Fibroblast of villous mesenchyme (primary cell): ENCODE data around the gene CORO1C. TPM values are rescaled to one million over a fixed set of nuclear protein-coding genes. Genes with fewer than 3 reads are reported as not detected.

Experiments used
- DNase-seq: peaks from one replicate; pipeline ENCODE4 v3.0.0-alpha.2; 2010; ENCODE audit warnings: low read depth
- H3K4me3 ChIP-seq: 2 replicates; pipeline ENCODE4 v1.5.1; 2011; ENCODE audit warnings: low read depth, mild to moderate bottlenecking, low read length
- total RNA-seq: library from RNA; depleted of rRNA; stranded (reverse); fragments of >200 nt; gene quantifications from 2 replicates; pipeline ENCODE4 v1.2.3, GENCODE V29; 2012
- TF ChIP-seq, protein P1 (sequence below): IDR thresholded peaks from 2 replicates; pipeline ENCODE4 v1.5.1; 2012; ENCODE audit warnings: low read depth, mild to moderate bottlenecking, low read length; ENCODE audit not compliant: insufficient read depth

CORO1C gene
- total RNA-seq, 1 donor, result 433 TPM

- H3K4me3 ChIP-seq, result no peak overlapping the region
- TF ChIP-seq, protein P1, sequence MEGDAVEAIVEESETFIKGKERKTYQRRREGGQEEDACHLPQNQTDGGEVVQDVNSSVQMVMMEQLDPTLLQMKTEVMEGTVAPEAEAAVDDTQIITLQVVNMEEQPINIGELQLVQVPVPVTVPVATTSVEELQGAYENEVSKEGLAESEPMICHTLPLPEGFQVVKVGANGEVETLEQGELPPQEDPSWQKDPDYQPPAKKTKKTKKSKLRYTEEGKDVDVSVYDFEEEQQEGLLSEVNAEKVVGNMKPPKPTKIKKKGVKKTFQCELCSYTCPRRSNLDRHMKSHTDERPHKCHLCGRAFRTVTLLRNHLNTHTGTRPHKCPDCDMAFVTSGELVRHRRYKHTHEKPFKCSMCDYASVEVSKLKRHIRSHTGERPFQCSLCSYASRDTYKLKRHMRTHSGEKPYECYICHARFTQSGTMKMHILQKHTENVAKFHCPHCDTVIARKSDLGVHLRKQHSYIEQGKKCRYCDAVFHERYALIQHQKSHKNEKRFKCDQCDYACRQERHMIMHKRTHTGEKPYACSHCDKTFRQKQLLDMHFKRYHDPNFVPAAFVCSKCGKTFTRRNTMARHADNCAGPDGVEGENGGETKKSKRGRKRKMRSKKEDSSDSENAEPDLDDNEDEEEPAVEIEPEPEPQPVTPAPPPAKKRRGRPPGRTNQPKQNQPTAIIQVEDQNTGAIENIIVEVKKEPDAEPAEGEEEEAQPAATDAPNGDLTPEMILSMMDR, result no peak
- peak; percentile 44 for DNase-seq
These were observed 114.1 kb downstream of the CORO1C start for GRCh38 chr12:108616941-108617858.

DNA sequence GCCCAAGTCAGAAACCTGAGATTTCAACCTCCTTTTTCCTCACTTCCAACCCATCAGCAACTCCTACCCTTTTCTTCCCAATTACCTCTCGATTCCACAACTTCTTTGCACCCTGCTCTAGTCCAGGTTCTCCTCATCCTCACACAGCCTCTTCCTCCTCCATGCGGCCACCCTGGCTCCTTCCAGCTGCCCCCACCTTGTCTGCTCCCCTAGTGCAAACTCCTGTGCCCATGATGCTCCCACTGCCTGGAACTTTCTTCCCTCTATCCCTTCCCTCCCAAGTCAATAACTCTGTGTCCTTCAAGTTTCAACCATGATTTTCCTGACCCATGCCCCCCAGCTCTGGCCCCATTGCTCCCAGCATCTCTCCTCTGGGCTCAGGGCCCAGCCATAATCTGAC, 115.0 kb downstream of the CORO1C start:
- H3K4me3 ChIP-seq, result no peak overlapping the region
- DNase-seq, result no peak
- TF ChIP-seq, protein P1, result no peak

DNA sequence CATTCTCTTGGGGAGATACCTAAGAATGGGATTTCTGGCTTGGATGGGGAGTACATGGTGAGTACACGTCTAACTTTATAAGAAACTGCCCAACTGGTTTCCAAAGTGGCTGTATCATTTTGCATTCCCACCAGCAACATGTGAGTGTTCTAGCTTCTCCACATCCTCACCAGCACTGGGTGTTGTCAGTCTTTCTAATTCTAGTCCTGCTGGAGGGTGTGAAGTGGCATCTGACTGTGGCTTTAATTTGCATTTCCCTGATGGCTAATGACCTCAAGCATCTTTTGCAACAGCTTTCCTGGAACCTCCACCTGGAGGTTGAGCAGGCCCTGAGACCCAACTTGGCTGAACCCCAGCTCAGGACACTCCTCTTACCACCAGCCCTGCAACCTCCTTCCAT, 115.4 kb downstream of the CORO1C start:
- TF ChIP-seq, protein P1, result no peak

DNA sequence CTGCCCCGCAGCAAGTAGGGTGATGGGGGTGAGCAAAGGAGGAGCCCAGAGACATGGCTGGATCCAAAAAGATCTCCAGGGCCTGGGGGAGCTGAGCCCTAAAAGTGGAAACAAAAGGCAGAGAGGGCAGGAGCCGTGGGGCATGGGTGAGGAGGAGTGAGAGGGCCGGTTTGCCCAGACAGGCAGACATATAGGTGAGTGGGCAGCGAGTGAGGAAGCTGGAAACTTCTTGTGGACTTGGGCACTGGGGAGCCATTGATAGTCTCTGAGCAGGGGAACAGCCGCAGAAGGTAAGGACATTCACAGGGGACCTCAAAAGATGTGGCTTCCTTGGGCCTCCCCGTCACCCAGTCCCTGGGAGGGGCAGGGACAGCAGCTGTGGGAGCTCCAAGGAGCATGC, 116.7 kb downstream of the CORO1C start:
- DNase-seq, result no peak
- no peak overlapping the region for H3K4me3 ChIP-seq

More for the DNA sequence above, 115.4 kb downstream of the CORO1C start:
- DNase-seq, result no peak
- H3K4me3 ChIP-seq, result no peak overlapping the region

GRCh38 chr12:108614041-108614440, 117.3 kb downstream of the CORO1C start:
- no peak overlapping the region for H3K4me3 ChIP-seq
- TF ChIP-seq, protein P1, result no peak
- DNase-seq, result no peak

More for the DNA sequence above, 116.7 kb downstream of the CORO1C start:
- TF ChIP-seq, protein P1, result no peak

DNA sequence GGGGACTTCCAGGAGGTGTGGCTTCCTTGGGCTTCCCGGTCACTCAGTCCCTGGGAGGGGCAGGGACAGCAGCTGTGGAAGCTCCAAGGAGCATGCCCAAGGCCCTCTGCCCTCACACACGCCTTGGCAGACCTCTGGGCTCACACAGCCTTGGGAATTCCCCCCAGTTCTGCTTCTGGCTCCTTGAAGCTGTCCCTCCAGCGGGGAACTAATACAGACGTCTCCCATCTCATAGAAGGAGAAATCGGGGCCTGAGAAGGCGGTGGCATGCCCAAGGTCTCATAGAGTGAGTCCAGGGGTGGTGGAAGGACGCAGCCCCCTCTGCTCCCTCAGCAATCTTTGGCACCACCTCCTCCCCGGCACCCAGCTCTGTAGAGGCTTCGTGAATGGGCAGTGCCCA, 117.8 kb downstream of the CORO1C start:
- H3K4me3 ChIP-seq, result no peak overlapping the region
- TF ChIP-seq, protein P1, result no peak
- no peak for DNase-seq
